ENCODE measurements around the gene KCNQ1.

- TF ChIP-seq CTCF (IDR thresholded peaks at IDR 0.05) (no peak), POLR2A (IDR thresholded peaks at IDR 0.05) (no peak)
These were observed 373.2 kb downstream of the KCNQ1 start for GRCh38 chr11:2818021-2818420.

All from sigmoid colon (tissue), 3 donors.